ENCODE data around the gene JAM3. TPM values are rescaled to one million over a fixed set of nuclear protein-coding genes. Genes with fewer than 3 reads are reported as not detected.

JAM3 gene
- total RNA-seq, 1 experiment from 2014 or later, result 9.0 TPM

GRCh38 chr11:134152696-134153095, 83.8 kb downstream of the JAM3 start:
- Histone ChIP-seq H3K36me3 (ENCODE audit: insufficient read depth, low read length, poor library complexity, severe bottlenecking) (peaks cover 45% of the 10 kb centered on the region), H3K9me3 (ENCODE audit: low read depth, low read length, poor library complexity, severe bottlenecking) (no peaks in the 10 kb centered on the region), H3K27ac (ENCODE audit: low read depth, low read length, poor library complexity, severe bottlenecking) (no peak overlapping the region), H3K27me3 (replicated peaks; ENCODE audit: insufficient read depth, low read depth, low read length, poor library complexity) (no peaks in the 10 kb centered on the region), H3K4me3 (ENCODE audit: low read depth, low read length, poor library complexity, severe bottlenecking) (no peak overlapping the region), H3K4me1 (ENCODE audit: insufficient read depth, low read length, poor library complexity, severe bottlenecking) (no peaks in the 10 kb centered on the region)
- intact Hi-C loops (cut with micrococcal nuclease; ENCODE audit: unreplicated experiment), result no loop called here
- BruUV-seq (replicated peaks), result TSS peak; percentile 51
- DNase-seq (ENCODE audit: low spot score), result no peak
- no peak for TF ChIP-seq EZH2 (IDR thresholded peaks at IDR 0.05; ENCODE audit: borderline replicate concordance, low read depth, low read length, poor library complexity, severe bottlenecking)
- TF ChIP-seq CTCF (conservative IDR thresholded peaks at IDR 0.05; ENCODE audit: low read depth, low read length), result no peak
- CTCF ChIA-PET, result no interaction called here
- POLR2A ChIA-PET (ENCODE audit: low non-redundant PET), result interaction anchor here (0.9 kb wide), 1 partner anchor 72 kb away, joined by 5 read pairs; no protein-coding TSS in a partner anchor

GRCh38 chr11:134153147-134153905, 84.5 kb downstream of the JAM3 start:
- no peaks in the 10 kb centered on the region for H3K27me3 ChIP-seq (replicated peaks; ENCODE audit: insufficient read depth, low read depth, low read length, poor library complexity)
- CTCF ChIA-PET, result no interaction called here
- TF ChIP-seq CTCF (conservative IDR thresholded peaks at IDR 0.05; ENCODE audit: low read depth, low read length) (no peak), EZH2 (IDR thresholded peaks at IDR 0.05; ENCODE audit: borderline replicate concordance, low read depth, low read length, poor library complexity, severe bottlenecking) (no peak)
- H3K9me3 ChIP-seq (ENCODE audit: low read depth, low read length, poor library complexity, severe bottlenecking), result no peaks in the 10 kb centered on the region
- H3K36me3 ChIP-seq (ENCODE audit: insufficient read depth, low read length, poor library complexity, severe bottlenecking), result peaks cover 51% of the 10 kb centered on the region
- intact Hi-C loops (cut with micrococcal nuclease; ENCODE audit: unreplicated experiment), result no loop called here
- POLR2A ChIA-PET (ENCODE audit: low non-redundant PET), result interaction anchor here (0.7 kb wide), 1 partner anchor 262 kb away, joined by 8 read pairs; no protein-coding TSS in a partner anchor
- no peak overlapping the region for H3K27ac ChIP-seq (ENCODE audit: low read depth, low read length, poor library complexity, severe bottlenecking)
- BruUV-seq (replicated peaks), result no TSS peak
- no peak overlapping the region for H3K4me3 ChIP-seq (ENCODE audit: low read depth, low read length, poor library complexity, severe bottlenecking)
- H3K4me1 ChIP-seq (ENCODE audit: insufficient read depth, low read length, poor library complexity, severe bottlenecking), result no peaks in the 10 kb centered on the region
- no peak for DNase-seq (ENCODE audit: low spot score)

- ChIA-PET POLR2A (ENCODE audit: low non-redundant PET) (interaction anchor here (0.7 kb wide), 1 partner anchor 261 kb away, joined by 8 read pairs; no protein-coding TSS in a partner anchor), CTCF (no interaction called here)
- Histone ChIP-seq H3K27ac (ENCODE audit: low read depth, low read length, poor library complexity, severe bottlenecking) (no peak overlapping the region), H3K27me3 (replicated peaks; ENCODE audit: insufficient read depth, low read depth, low read length, poor library complexity) (no peaks in the 10 kb centered on the region), H3K4me3 (ENCODE audit: low read depth, low read length, poor library complexity, severe bottlenecking) (no peak overlapping the region), H3K9me3 (ENCODE audit: low read depth, low read length, poor library complexity, severe bottlenecking) (no peaks in the 10 kb centered on the region), H3K36me3 (ENCODE audit: insufficient read depth, low read length, poor library complexity, severe bottlenecking) (peaks cover 62% of the 10 kb centered on the region), H3K4me1 (ENCODE audit: insufficient read depth, low read length, poor library complexity, severe bottlenecking) (no peaks in the 10 kb centered on the region)
- DNase-seq (ENCODE audit: low spot score), result no peak
- no peak for TF ChIP-seq EZH2 (IDR thresholded peaks at IDR 0.05; ENCODE audit: borderline replicate concordance, low read depth, low read length, poor library complexity, severe bottlenecking)
- TF ChIP-seq CTCF (conservative IDR thresholded peaks at IDR 0.05; ENCODE audit: low read depth, low read length), result no peak
- intact Hi-C loops (cut with micrococcal nuclease; ENCODE audit: unreplicated experiment), result no loop called here
- no TSS peak for BruUV-seq (replicated peaks)
These were observed 85.6 kb downstream of the JAM3 start for GRCh38 chr11:134154441-134154840.

All from A673 (cell line).